Measurements from ENCODE around the gene CACFD1. TPM values are rescaled to one million over a fixed set of nuclear protein-coding genes. Genes with fewer than 3 reads are reported as not detected.

CACFD1 gene
- total and polyA plus RNA-seq, 2 experiments from 2014 or later: 61.7 to 64.0 TPM

- Histone ChIP-seq H3K4me1 (ENCODE audit: low read depth) (no peaks in the 10 kb centered on the region), H3K27me3 (peaks cover 7% of the 10 kb centered on the region), H3K36me3 (peaks cover 3% of the 10 kb centered on the region), H3K4me3 (peak overlapping the region; percentile 15), H3K27ac (no peak overlapping the region), H3K9me3 (ENCODE audit: low read depth) (no peaks in the 10 kb centered on the region)
- no peak for TF ChIP-seq CTCF (IDR thresholded peaks at IDR 0.05; ENCODE audit: low read depth, low read length)
- DNase-seq (ENCODE audit: low read depth in 1 of 2, low spot score in 1 of 2): no peak
These were observed 32.0 kb upstream of the CACFD1 start for GRCh38 chr9:133427658-133428348.

GRCh38 chr9:133428617-133429101 is 31.1 kb upstream of the CACFD1 start:
- DNase-seq (ENCODE audit: low read depth in 1 of 2, low spot score in 1 of 2): peak; percentile 16 to 76
- Histone ChIP-seq H3K9me3 (ENCODE audit: low read depth) (no peaks in the 10 kb centered on the region), H3K36me3 (peaks cover 3% of the 10 kb centered on the region), H3K4me3 (peak overlapping the region; percentile 15), H3K4me1 (ENCODE audit: low read depth) (no peaks in the 10 kb centered on the region), H3K27me3 (peaks cover 7% of the 10 kb centered on the region), H3K27ac (no peak overlapping the region)
- no peak for TF ChIP-seq CTCF (IDR thresholded peaks at IDR 0.05; ENCODE audit: low read depth, low read length)

- H3K27me3 ChIP-seq: peaks cover 7% of the 10 kb centered on the region
- no peak for DNase-seq (ENCODE audit: low read depth in 1 of 2, low spot score in 1 of 2)
- H3K4me3 ChIP-seq: no peak overlapping the region
- H3K36me3 ChIP-seq: peaks cover 3% of the 10 kb centered on the region
- no peak overlapping the region for H3K27ac ChIP-seq
- H3K9me3 ChIP-seq (ENCODE audit: low read depth): no peaks in the 10 kb centered on the region
- no peak for TF ChIP-seq CTCF (IDR thresholded peaks at IDR 0.05; ENCODE audit: low read depth, low read length)
- no peaks in the 10 kb centered on the region for H3K4me1 ChIP-seq (ENCODE audit: low read depth)
These were observed 30.6 kb upstream of the CACFD1 start for GRCh38 chr9:133429214-133429613.

GRCh38 chr9:133429641-133430161 is 30.1 kb upstream of the CACFD1 start:
- peaks cover 7% of the 10 kb centered on the region for H3K27me3 ChIP-seq
- no peak overlapping the region for H3K27ac ChIP-seq
- TF ChIP-seq CTCF (IDR thresholded peaks at IDR 0.05; ENCODE audit: low read depth, low read length): peak; percentile 45
- no peaks in the 10 kb centered on the region for H3K9me3 ChIP-seq (ENCODE audit: low read depth)
- H3K36me3 ChIP-seq: peaks cover 3% of the 10 kb centered on the region
- no peaks in the 10 kb centered on the region for H3K4me1 ChIP-seq (ENCODE audit: low read depth)
- peak; percentile 42 to 60 for DNase-seq (ENCODE audit: low read depth in 1 of 2, low spot score in 1 of 2)
- H3K4me3 ChIP-seq: no peak overlapping the region

- TF ChIP-seq CTCF (IDR thresholded peaks at IDR 0.05; ENCODE audit: low read depth, low read length): no peak
- H3K4me1 ChIP-seq (ENCODE audit: low read depth): no peaks in the 10 kb centered on the region
- no peak overlapping the region for H3K4me3 ChIP-seq
- no peaks in the 10 kb centered on the region for H3K9me3 ChIP-seq (ENCODE audit: low read depth)
- peaks cover 7% of the 10 kb centered on the region for H3K27me3 ChIP-seq
- H3K27ac ChIP-seq: no peak overlapping the region
- H3K36me3 ChIP-seq: peaks cover 3% of the 10 kb centered on the region
- no peak for DNase-seq (ENCODE audit: low read depth in 1 of 2, low spot score in 1 of 2)
These were observed 29.5 kb upstream of the CACFD1 start for GRCh38 chr9:133430244-133430643.

Data from cardiac muscle cell (in vitro differentiated cells and primary cell).